GM12891 (cell line): Measurements from ENCODE around the gene UBE2O.

Experiments
- DNase-seq: peaks from one replicate; pipeline ENCODE4 v3.0.0; 2011; ENCODE audit warnings: low spot score; ENCODE audit not compliant: insufficient read length
- FAIRE-seq: peaks from 2 replicates; lab custom pipeline; 2011; peaks lifted over from hg19 to GRCh38; lab: Jason Lieb, UNC
- PAX5 ChIP-seq: IDR thresholded peaks from 2 replicates; pipeline ENCODE4 v1.6.1; 2011; ENCODE audit warnings: low read length, moderate library complexity, mild to moderate bottlenecking; ENCODE audit not compliant: insufficient read depth, severe bottlenecking
- POLR2A ChIP-seq: IDR thresholded peaks from 2 replicates; pipeline ENCODE4 v1.6.1; 2011; ENCODE audit warnings: low read depth, low read length, control low read depth
- POLR2AphosphoS5 ChIP-seq: IDR thresholded peaks from 2 replicates; pipeline ENCODE4 v1.6.1; 2011; ENCODE audit warnings: low read depth, low read length, control low read depth
- POU2F2 ChIP-seq: IDR thresholded peaks from 2 replicates; pipeline ENCODE4 v1.6.1; 2011; ENCODE audit warnings: low read depth, mild to moderate bottlenecking, control low read depth, low read length, moderate library complexity
- SPI1 ChIP-seq: IDR thresholded peaks from 2 replicates; pipeline ENCODE4 v1.6.1; 2011; ENCODE audit warnings: low read depth, low read length, control low read depth
- TAF1 ChIP-seq: IDR thresholded peaks from 2 replicates; pipeline ENCODE4 v1.6.1; 2011; ENCODE audit warnings: low read depth, low read length, control low read depth

The UBE2O gene

DNA sequence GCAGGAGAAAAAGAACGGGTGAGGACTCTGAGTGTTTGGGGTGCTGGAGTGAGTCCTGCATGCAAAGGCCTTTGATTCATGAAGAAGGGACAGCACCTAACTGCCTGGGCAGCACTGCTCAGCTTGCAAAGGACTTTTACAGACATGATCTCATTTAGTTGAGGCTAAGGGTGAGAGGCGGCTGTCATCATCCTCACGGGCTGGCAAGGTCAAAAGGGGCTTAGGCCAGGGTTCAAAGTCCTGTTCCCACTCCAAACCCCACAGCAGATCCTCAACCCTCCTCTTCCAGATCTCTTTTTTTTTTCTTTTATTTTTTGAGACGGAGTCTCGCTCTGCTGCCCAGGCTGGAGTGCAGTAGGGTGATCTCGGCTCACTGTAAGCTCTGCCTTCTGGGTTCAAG lies 43.5 kb upstream of the UBE2O start:
- TF ChIP-seq TAF1 (no peak), PAX5 (peak; percentile 32), POLR2A (no peak), SPI1 (no peak), POLR2AphosphoS5 (no peak), POU2F2 (peak; percentile 33; the same call in 1 of the 2 replicates)
- no peak for FAIRE-seq
- DNase-seq, result no peak

DNA sequence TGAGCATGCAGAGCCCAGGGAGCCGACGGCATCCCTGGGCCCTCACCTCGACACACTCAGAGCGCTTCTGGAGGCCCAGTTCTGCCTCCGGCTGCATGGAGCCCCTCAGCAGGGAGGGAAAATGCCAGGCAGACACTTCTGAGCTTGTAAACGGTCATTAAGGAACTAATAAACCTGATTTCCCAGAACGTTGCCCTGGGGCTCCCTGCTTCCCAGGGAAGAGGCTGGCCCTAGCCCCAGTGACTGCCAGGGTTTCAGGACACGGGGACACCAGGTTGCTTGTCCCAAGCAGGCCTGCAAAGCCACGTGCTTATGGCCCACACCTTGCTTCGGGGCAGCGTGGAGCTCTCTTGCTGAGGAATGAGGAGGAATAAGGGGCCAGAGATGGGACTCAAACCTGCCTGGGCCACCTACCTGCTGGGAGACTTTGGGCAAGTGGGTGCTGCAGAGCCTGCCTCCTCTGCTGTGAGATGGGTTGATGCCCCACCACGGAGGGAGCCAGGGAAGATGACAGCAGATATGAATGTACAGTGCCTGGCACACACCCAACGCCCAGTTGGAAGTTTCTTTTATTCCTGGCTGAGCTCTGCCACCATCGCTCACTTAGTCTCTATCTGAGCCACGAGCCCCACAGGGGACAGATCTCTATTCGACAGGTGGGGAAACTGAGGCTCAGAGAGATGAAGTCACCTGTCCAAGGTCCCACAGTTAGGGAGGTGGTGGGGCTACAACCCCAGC lies 42.9 kb upstream of the UBE2O start:
- TF ChIP-seq POLR2AphosphoS5 (no peak), POLR2A (no peak), POU2F2 (no peak), SPI1 (no peak), TAF1 (no peak), PAX5 (no peak)
- DNase-seq (no peak), FAIRE-seq (no peak)

DNA sequence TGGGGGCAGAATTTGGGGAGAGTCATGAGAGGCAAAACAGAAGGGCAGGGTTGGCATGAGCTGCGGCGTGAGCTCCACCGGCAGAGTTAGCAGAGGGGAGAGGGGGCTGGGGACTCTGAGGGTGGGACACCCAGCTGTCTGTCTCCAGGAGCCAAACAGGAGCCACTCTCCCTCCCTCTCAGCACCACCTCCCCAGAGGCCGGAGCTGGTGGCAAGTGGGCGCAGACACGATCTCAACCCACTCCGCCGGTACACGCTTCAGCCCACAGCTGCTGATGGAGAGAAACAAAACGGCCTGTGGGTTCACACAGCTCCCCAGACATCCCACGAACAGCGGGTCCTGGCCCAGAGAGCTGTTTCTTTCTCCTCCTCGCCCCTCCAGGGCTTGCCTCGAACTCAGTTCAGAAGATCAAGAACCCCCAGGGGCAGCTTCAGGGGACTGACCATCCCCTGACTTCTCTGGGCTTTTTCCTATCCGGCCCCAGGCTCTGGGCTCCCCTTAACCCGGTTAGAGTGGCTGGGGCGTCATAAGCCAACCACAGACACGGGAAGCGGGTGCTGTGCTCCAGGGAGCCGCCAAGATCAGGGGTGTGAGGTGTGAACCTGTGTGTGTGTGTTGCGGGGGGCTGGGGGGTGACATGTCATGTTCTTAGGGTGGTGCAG lies 40.7 kb upstream of the UBE2O start:
- no peak for FAIRE-seq
- TF ChIP-seq TAF1 (no peak), SPI1 (no peak), POLR2A (no peak)
- no peak for DNase-seq

DNA sequence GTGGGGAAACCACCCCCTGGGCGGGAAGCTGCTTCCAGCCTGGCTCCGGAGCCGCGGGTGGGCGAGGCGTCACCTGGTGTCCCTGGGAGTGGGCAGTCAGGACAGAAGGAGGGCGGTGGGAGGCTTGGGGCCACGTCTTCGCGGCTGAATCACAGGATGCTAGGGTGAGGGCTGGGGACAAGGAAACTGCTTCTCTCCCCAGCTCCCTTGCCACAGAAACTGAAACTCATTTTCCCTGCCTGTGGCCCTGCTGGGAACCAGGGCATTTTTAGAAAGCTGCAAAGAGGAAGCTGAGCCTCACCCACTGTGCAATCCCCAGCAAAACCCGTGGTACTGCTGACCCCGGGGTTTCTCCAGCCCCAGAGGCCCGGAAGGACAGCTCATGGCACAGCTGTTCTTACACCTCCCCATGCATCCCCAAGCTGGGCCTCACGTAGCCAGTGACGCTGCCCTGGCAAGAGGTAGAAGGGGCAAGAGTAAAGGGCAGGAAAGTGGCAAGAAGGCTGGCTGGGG lies 40.1 kb upstream of the UBE2O start:
- DNase-seq (peak; percentile 45), FAIRE-seq (no peak)
- TF ChIP-seq TAF1 (no peak), SPI1 (0 out of 2 replicates have a peak, but pooled peaks have one; percentile 1)

DNA sequence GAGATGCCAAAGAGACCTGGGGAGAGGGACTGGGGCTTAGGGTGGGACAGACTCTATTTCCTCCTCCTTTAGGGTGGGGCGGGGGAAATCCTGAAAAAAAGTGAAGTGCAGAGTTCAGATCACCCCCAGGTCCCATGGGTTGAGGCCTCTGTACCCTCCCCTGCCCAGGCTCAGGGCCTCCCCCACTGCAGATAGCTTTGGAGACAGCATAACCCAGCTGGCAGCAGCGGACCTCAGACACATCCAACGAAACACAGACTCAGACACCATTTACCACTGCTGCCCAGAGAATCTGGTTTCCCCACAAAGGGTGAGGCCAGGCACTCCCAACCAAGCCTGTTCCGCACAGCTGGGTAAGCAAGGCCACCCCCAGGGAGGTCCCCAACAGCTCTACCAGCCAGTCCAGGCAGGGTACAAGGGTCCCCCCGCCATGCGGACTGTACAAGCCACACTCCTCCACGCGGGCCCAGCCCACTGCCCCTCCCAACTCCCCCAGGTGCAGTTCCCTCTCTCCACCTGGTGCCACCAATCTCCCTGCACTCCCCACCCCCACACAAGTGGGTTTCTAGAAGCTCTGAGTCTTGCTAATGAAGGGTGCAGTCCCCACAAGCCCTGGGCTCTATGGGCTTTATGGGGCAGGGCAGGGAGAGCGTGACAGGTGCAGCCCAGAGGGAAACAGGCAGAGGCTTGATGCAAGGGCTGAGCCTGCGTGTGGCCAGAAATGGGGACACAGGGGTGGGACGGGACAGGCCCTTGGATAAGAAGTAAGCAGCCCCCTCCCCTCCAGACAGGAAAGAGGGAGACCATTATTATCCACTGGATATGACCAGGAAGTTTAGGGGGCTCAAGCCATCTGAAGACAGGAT lies 39.4 kb upstream of the UBE2O start:
- FAIRE-seq, result peak; percentile 95
- TF ChIP-seq POLR2A (no peak), SPI1 (0 out of 2 replicates have a peak, but pooled peaks have one; percentile 8)
- peak; percentile 51 for DNase-seq

GRCh38 chr17:76491271-76492122 lies 38.5 kb upstream of the UBE2O start:
- FAIRE-seq (peak; percentile 58), DNase-seq (no peak)
- TF ChIP-seq TAF1 (no peak), SPI1 (no peak), POLR2AphosphoS5 (no peak), POU2F2 (no peak), POLR2A (no peak), PAX5 (no peak)

- no peak for TF ChIP-seq SPI1
- no peak for TF ChIP-seq PAX5
- no peak for TF ChIP-seq POLR2A
- no peak for TF ChIP-seq POLR2AphosphoS5
- TF ChIP-seq POU2F2, result no peak
- TF ChIP-seq TAF1, result no peak
- FAIRE-seq, result no peak
- DNase-seq, result no peak
Observed at GRCh38 chr17:76490112-76490710, 37.3 kb upstream of the UBE2O start.

DNA sequence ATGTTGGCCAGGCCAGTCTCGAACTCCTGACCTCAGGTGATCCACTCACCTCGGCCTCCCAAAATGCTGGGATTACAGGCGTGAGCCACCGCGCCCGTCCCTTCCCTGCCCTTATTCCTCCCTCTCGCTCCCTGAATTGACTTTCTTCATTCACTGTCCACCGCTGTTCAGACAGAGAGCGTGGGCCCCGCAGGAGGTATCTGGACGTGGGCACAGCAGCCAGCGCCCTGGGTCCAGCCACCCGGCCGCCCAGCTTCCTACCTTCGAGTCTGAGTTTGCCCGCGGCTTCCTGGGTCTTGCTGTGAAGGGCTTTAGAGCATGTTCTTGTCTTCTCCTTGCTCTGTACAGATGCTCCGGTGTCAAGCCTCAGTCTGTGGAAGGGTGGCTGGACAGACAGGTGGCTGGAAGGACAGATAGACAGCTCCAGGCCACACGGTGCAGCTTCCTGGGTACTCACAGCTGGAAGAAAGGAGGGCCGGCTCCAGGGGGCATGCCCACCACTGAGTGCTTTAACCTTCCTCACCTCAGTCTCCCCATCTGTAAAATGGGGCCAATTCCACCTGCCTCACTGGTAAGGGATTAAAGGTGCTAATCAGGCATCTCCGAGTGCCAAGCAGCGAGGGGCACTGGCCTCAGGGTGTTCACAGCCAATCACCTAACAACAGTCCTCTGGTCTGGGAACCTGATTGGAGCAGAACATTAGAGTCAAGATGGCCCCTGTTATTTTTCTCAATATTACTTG lies 34.7 kb upstream of the UBE2O start:
- no peak for DNase-seq
- FAIRE-seq, result no peak
- TF ChIP-seq POLR2A (no peak), POU2F2 (no peak), POLR2AphosphoS5 (no peak), TAF1 (no peak), PAX5 (no peak), SPI1 (no peak)

GRCh38 chr17:76485569-76485968 lies 32.6 kb upstream of the UBE2O start:
- DNase-seq (no peak), FAIRE-seq (peak; percentile 63)
- no peak for TF ChIP-seq POLR2AphosphoS5
- no peak for TF ChIP-seq POU2F2
- TF ChIP-seq POLR2A, result no peak
- TF ChIP-seq TAF1, result no peak
